ENCODE results near the gene SHB.

Gene SHB

DNA sequence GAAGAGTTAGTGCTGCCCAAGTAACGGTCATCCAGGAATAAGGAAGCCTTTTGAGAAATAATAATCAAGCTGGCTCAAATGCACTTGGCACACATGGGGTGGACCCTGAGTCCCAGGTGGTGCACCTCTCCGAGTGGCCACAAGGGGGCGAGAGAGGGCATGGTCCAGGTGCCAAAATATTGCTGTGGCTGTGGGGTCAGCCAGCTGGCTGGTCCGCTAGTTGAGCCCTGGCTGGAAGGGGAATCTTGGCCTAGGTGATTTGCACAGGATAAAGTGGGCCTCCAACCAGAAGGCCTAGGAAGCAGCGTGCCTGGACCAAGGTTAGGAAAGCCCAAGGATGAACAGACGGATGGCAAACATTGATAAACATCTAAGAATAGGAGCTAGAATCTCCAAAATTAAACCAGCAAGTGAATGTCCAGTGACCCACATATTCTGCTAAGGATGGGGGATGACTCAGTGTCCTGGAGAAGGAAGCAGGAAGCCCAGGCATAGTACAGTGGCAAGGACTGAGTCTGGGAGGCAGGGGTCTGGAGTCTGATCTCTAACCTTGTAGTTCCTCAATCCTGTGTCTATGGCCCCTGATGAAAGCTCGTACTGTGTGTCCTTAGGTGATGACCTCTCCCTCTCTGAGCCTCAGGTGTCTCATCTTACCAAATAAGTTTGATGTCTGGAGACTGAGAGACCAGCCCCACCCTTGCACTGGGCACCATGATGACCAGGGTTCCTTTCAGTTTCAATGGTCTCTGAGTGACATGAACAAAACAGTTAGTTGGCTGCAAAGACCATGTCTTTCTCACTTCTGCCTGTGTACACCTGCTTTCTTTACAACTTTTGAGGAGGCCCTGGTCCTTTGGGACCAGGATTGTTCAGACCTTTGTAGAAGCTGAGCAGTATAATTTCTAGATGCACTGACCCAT lies 19.2 kb upstream of the SHB start:
- DNase-seq = peak in 48 of 56 donors; percentile 11 to 85 (median 55)

DNA sequence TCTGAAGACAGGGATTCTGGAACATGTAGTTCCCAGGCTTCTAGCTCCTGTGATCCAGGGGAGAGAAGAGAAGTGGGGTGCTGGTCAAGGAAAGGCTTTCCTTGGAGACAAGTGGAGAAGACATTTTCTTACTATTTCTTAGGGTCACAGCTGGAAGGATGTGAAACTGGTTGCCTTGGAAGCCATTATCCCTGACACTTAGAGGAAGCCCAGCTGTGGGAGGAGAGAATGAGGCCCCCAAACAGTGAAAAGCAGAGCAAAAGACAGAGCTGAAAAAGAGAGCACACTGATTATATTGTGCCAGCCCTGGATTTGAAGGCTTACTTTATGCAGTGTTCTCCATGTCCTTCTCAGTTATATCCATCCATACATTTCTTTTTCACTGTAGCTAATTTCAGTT lies 17.5 kb upstream of the SHB start:
- no peak for DNase-seq

GRCh38 chr9:38085308-38085707 lies 16.3 kb upstream of the SHB start:
- no peak for DNase-seq

GRCh38 chr9:38084556-38084880 lies 15.5 kb upstream of the SHB start:
- DNase-seq = peak in 25 of 56 donors; percentile 4 to 57 (median 23)

- DNase-seq = no peak
Measured at GRCh38 chr9:38083858-38084555, 15.0 kb upstream of the SHB start.

DNA sequence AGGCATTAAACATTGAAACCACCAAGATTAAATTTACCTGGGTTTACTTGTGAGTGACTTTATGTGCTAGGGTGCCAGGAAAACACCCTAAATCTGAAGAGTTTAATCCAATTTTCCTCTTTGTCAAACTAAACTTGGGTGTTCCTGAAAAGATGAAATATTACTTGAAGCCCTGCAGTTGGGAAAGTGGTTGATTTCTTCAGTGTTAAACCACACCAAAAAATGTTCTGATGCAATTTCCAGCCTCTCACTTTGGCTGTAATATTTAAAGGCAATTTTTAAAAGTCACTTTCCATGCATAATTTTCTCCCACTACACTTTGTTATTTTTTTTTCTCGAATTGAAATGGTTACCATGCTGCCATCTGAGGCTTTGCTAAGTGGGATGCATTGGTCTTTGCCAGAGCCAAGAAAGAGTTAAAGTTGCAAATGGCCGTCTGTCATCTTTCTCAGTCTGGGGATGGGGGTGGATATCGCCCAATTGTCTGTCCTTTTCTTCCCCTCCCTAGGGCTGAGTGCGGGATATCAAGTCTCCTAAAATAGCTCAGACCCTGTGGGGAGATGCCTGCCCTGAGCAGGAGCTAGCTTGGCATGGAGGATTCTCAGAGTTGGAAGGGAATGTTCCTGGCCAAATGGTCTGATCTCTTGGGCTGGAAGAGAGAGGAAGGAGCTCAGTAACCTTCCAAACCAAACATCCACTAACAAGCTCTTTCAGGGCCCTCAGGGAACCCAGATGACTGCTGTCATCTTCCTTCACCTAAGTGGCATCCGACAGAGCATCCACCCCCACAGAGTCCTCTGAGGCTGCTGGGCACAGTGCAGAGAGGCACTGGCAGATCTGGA lies 13.6 kb upstream of the SHB start:
- no peak for DNase-seq

DNA sequence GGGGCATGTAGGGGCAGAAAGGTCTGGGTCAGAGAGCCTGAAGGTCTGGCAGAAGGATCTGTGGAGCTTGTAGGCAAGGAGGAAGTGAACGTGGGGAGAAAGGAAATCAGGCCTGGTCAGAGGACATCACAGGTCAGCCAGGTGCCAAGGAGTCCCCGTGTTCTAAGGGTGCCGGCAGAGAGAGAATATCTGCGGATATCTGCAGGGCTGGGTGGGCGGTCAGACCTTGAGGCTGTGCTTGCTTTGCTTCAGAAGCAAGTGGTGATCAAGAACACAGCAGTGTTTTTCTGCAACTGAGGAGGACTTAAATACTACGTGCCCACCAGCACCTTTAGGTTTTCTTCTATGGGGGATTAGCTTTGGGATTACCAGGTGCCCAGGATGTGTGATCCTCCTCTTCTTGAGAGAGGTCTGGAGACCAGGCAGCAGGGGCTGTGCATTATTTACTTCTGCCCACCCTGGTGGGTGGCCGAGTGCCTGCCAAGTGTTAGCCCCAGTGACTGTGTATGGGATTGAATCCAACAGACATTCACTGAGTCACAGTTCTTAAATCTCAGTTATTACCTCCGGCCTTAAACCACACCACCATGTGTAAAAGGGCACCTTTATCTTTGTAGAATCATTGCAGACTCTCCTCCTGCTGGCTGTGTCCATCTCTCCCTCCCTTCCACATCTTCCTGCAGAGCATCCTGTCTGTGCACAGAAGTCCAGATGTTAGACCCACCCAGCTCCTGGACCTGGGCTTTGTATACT lies 12.5 kb upstream of the SHB start:
- DNase-seq = no peak

DNA sequence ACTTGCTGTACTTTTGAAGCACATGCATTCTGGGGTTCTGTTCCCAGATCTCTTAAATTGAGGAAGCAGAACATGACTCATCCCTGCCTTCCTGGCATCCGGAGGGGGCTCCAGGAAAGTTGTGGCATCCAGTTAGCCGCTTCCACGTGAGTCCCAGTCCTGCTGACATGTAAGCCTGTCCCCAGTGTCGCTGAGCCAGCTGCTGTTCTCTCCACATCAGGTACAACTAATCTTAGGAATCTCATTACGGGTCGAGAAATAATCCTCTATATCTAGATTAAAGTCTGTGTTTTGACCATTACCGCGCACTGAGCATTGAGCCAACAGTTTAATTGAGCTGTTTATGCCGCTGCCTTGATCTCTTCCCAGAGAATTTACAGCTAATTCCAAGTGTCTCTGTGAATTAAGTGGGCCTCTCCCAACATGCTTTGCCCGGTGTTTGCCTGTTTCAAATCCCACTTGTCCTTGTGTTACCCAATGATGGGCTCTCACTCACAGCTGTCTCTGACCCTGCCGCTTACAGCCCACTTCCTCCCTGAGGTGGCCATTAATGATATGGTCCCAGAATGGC lies 10.5 kb upstream of the SHB start:
- DNase-seq = no peak

DNA sequence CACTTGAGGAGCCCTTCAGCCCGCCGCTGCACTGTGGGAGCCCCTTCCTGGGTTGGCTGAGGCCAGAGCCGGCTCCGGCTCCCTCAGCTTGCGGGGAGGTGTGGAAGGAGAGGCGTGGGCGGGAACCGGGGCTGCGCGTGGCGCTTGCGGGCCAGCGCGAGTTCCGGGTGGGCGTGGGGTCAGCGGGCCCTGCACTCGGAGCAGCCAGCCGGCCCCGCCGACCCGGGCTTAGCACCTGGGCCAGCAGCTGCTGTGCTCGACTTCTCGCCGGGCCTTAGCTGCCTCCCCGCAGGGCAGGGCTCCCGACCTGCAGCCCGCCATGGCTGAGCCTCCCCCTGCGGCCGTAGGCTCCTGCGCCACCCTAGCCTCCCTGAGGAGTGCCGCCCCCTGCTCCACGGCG lies 6.2 kb upstream of the SHB start:
- no peak for DNase-seq

GRCh38 chr9:38074441-38074961 lies 5.5 kb upstream of the SHB start:
- no peak for DNase-seq

DNA sequence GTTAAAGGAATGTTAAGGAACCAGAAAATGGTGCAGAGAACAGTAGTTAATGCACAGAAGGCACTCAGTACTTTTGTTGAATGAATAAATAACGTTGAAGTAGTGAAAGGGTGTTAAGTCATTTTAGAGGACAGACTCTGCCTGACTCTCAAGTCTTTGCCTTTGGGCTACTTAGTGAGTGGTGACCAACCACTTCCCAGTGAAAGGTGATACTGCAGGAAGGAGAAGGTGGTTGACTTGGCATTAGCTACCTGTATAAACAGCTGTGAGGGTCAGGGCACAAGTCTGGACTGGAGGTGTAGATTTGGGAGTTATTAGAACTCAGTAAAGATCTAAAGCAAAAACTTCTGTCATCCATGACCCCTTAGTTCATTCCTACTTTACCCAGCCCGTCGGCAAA lies 4.9 kb upstream of the SHB start:
- no peak for DNase-seq

- no peak for DNase-seq
Measured at GRCh38 chr9:38071470-38072134, 2.6 kb upstream of the SHB start.

DNA sequence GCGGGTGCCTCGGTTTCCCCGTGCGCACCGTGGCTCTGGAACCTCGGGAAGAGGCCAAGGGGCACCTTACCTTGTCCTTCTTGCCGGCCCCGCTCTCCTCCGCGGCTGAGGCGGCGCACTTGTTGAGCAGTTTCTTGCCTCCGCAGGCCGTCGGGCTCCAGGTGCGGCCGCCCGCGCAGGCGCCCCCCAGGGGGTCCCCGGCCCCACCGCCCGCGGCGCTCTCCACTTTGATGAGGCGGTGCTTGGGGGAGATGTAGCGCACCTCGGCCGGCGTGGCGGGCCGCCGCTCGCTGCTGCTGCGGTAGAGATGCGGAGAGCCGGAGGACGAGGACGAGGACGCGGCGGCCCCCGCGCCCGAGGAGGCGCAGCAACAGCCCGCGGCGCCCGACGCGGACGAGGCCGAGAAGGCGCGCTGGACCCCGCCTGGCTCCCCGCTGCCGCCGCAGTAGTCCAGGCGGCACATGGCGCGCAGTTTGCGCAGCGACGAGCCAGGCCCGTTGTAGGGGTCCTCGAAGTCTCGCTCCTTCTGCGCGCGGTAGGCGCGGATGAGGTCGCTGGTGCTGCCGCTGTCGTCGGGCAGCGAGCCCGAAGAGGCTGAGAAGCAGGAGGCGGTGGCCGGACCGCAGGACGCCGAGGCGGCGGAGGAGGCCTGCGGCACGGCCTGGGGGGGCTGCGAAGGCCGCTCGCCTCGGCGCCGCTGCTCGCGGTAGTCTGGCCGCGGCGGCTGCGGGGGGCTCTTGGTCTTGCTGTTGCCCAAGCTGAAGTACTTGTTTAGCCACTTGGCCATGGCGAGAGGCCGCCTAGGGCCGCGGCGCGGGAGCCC lies 957 bp downstream of the SHB start:
- DNase-seq = peak in 3 of 56 donors; percentile 20 to 41 (median 40)

DNA sequence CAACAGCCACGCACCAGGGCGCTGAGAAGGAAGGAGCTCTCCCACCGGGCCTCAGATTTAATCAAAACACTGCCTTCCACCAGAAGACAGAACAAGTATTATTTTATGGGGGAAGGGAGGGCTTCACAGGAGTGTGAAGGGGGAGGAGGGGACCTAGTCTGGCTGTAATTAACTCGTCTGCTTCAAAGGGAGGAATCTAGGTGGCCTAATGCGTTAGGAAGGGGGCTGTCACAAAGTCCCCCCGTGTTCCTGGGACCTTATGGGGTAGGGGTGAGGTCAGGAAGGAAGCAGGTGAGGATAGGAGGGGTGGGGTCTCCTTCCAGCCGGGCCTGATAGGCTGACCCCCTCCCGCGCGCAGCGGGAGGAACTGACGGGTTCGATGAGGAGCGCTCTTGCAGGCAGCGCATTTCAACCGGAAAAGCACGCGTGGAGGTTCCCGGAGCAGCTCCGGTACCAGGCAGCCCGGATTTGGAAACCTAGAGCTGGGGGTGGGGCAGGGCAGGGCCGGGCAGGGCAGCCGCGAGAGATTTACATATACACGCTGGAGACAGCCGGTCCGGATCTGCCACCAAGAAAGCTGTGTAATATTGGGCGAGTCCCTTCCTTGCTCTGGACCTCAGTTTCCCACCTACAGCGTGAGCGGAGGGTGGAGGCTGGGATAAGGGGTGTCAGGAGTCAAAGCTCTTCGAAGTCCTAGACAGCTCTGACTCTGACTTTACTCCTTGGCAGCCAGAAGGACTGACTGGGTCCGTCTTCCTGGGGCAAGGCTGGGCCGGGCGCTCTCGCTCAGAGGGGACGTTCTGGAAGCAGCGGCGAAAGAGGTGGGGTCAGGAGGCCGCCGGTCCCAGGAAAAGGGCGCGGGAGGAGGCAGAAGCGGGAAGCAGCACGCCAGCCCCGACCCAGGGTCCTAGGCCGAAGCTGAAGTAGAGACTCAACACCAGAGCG lies 1.8 kb downstream of the SHB start:
- peak in 29 of 56 donors; percentile 12 to 53 (median 29) for DNase-seq

DNA sequence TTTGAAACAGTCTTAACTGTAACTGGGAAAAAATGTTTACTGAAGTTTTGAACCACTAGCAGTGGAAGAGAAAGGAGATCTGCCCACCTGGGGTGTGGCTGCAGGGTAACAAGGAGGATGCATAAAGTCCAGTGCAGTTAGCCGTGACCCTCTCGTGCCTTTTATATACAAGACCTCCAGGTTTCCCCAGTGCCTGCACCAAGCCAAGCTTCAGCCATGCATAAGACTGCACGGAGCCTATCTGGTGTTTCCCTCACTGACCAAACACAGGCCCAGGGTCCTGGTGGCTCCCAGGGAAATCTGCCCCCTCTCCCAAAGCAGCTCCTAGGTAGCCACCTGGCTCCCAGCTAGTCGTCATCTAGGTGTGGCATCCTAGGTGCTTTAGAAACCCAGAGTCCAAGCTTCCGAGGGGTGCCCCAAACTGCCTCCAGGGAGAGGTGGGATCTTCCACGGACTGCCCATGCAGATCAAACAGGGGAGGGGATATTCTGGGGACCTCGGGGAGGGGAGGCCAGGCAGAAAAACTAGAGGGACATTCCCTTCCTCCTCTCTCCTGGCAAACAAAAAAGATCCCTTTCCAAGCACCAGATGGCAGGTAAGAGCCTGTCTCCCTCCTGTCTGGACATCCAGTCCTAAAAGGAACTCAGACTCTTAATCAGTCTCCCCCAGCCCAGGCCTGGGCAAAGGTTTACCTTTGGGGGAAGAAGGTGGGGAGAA lies 2.7 kb downstream of the SHB start:
- peak in 1 of 56 donors; percentile 26 for DNase-seq

DNA sequence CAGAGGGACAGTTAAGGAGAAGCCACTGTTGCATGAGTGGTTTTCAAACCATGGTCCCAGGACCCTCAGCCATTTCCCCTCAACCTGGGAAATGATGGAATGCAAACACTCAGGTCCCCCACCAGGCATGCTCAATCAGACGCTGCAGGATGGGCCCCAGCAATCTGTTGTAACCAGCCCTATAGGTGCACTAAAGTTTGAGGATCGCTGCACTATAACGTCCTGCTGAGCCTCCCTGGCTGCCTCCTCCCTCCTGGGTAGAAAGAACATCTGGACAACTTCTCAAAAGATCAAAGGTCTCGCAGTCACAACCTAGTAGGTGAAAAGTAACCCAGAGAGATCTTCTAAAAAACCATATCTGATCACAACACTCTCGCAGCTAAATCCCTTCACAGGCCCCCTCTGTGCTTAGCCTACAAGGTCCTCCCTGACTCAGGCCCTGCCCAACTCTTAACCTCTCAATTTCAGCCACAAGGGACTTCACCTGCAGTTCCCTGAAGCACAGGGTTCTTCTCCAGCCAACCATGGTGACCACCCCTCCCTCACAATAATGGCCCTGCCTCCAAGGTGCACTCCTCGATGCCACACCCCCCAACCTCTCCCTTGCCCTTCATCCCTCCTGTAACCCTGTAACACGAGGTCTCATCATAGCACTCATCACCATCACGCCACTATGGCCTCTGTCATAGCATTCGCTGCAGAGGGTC lies 3.5 kb downstream of the SHB start:
- DNase-seq = no peak
